Vagina (tissue), 2 donors: ENCODE data around the gene RBM12.

Experiments
- CTCF ChIP-seq, 3 experiments: fragments of 450-650 bp in 2 of 3; fragments of 200-600 bp in 1 of 3; sonication (generic) in 1 of 3; IDR thresholded peaks; one replicate each; pipeline ENCODE4 v1.5.1; 2017 to 2019; ENCODE audit warnings: antibody characterized with exemption in 3 of 3, mild to moderate bottlenecking in 2 of 3, moderate library complexity in 2 of 3
- POLR2A ChIP-seq, 2 donors: fragments of 450-650 bp; IDR thresholded peaks; one replicate each; pipeline ENCODE4 v1.6.1; 2017; ENCODE audit warnings: antibody characterized with exemption in 2 of 2, mild to moderate bottlenecking in 2 of 2, moderate library complexity in 2 of 2
- POLR2AphosphoS5 ChIP-seq, 2 donors: sonication (generic); formaldehyde crosslinking; IDR thresholded peaks; one replicate each; pipeline ENCODE4 v1.9.0; 2017; ENCODE audit warnings: antibody characterized with exemption in 2 of 2, mild to moderate bottlenecking in 2 of 2, low read depth in 1 of 2; ENCODE audit not compliant: insufficient read depth in 1 of 2

- TF ChIP-seq CTCF (IDR thresholded peaks at IDR 0.05) (no peak), POLR2AphosphoS5 (IDR thresholded peaks at IDR 0.05; ENCODE audit: insufficient read depth in 1 of 2, low read depth in 1 of 2) (no peak), POLR2A (IDR thresholded peaks at IDR 0.05) (no peak)
These were observed 25.9 kb downstream of the RBM12 start for GRCh38 chr20:35638751-35639150.
